ENCODE measurements around the gene CCDC182.

The CCDC182 gene

DNA sequence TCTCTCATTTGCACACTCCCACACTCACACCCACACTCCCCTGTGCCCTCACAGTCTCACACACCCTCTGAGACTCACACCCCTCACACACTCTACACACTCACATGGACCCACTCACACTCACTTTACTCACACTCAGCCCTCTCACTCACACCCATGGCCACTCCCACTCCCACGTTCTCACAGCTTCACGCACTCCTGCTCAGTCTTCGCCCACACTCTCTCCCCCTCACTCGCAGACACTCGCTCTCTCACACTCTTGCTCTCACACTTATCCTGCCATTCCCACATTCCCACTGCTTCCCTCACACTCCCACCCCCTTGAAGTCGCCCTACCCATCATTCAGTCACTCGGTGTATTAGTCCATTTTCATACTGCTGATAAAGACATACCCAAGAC is 47.9 kb downstream of the CCDC182 start:
- DNase-seq: no peak
- Histone ChIP-seq H3K9me3 (ENCODE audit: severe bottlenecking) (peaks cover 14% of the 10 kb centered on the region), H3K27ac (no peak overlapping the region), H3K36me3 (no peaks in the 10 kb centered on the region), H3K4me3 (ENCODE audit: low read depth, low read length) (no peak overlapping the region), H3K27me3 (ENCODE audit: insufficient read depth, low read depth, severe bottlenecking) (no peaks in the 10 kb centered on the region)
- TF ChIP-seq, protein P1, sequence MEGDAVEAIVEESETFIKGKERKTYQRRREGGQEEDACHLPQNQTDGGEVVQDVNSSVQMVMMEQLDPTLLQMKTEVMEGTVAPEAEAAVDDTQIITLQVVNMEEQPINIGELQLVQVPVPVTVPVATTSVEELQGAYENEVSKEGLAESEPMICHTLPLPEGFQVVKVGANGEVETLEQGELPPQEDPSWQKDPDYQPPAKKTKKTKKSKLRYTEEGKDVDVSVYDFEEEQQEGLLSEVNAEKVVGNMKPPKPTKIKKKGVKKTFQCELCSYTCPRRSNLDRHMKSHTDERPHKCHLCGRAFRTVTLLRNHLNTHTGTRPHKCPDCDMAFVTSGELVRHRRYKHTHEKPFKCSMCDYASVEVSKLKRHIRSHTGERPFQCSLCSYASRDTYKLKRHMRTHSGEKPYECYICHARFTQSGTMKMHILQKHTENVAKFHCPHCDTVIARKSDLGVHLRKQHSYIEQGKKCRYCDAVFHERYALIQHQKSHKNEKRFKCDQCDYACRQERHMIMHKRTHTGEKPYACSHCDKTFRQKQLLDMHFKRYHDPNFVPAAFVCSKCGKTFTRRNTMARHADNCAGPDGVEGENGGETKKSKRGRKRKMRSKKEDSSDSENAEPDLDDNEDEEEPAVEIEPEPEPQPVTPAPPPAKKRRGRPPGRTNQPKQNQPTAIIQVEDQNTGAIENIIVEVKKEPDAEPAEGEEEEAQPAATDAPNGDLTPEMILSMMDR (IDR thresholded peaks at IDR 0.05; ENCODE audit: low read depth, low read length): no peak

GRCh38 chr17:57696050-57696449 is 49.0 kb downstream of the CCDC182 start:
- no peak for DNase-seq
- H3K4me3 ChIP-seq (ENCODE audit: low read depth, low read length): no peak overlapping the region
- H3K36me3 ChIP-seq: no peaks in the 10 kb centered on the region
- TF ChIP-seq, protein P1 (IDR thresholded peaks at IDR 0.05; ENCODE audit: low read depth, low read length): no peak
- no peak overlapping the region for H3K27ac ChIP-seq
- H3K9me3 ChIP-seq (ENCODE audit: severe bottlenecking): peaks cover 14% of the 10 kb centered on the region
- no peaks in the 10 kb centered on the region for H3K27me3 ChIP-seq (ENCODE audit: insufficient read depth, low read depth, severe bottlenecking)

Measured in WERI-Rb-1 (cell line).